HG03342 (cell line): ENCODE results near the gene FMO1.
A peak's percentile ranks its signal among the peaks of the same experiment; 100 is the strongest.
"Not testable (repeated sequence)": the region's sequence is repeated elsewhere in the genome, so short reads cannot be mapped to it uniquely, and the experiment has no call there.

ENCODE experiments used
- ATAC-seq: cut with Tn5 transposase; IDR thresholded peaks from one replicate; pipeline ENCODE4 v1.9.1; 2021; ENCODE audit warnings: mild to moderate bottlenecking, moderate library complexity; ENCODE audit not compliant: unreplicated experiment

The FMO1 gene

DNA sequence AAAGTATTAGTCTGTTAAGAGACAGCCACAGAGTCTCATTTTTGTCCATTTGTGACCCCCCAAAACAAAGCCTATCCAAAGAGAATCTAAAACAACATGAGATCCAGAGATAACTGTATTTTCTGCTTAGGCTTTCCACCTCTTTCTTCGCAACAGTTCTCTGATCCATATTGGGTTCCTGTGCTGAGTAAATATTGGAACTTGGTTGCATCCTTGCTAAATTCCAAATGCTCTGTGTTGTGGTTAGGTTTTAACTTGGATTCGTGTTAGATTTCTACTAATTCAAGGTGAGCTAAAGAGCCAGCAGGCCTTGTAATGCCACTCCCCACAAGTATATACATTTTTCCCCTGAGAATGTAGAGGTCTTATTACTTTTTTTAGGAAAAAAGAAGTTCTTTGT, 29.2 kb downstream of the FMO1 start:
- no peak for ATAC-seq

DNA sequence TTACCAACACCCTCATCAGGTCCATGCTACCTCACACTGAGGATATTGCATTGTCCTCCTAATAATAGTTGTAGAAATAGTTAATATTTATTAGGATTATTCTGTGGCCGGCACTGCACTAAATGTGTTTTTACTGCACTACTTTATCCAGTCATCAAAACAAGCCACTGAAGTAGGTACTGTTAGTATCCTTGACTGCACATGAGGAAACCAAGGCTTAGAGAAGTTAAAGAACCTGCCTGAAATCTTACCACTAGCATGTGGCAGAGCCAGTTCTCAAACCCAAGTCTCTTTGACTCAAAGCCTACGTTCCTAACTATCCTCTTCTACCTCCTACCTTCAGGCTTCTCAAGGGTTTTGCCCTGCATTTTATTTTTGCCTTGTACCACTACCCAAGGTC, 30.9 kb downstream of the FMO1 start:
- no peak for ATAC-seq

DNA sequence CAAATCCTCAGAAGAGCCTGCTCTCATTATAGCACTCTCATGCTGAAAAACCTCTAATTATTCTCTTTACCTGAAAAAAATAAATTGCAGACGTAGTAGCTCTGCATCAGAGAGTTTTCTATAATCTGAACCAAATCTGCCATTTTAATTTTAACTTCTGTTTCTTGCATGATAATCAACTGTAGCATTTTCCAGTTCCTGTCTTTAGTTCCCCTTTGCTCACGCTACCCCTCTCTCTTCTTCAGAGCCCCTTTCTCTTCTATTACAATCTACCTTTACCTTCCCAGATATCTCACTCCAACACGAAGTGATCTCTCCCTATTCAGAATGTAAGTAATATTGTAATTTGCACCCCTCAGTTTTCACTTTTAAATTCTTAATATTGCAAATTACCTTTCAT, 31.4 kb downstream of the FMO1 start:
- no peak for ATAC-seq

DNA sequence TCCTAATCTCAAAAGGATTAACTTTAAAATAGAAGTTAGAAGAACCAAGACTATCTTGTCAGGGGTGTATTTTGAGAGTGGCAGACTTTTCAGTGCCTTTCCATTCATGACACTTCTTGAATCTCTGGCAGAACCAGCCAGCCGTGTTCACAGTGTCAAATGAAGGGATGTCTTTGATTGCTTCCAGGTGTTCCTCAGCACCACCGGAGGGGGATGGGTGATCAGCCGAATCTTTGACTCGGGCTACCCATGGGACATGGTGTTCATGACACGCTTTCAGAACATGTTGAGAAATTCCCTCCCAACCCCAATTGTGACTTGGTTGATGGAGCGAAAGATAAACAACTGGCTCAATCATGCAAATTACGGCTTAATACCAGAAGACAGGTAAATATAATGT, 32.3 kb downstream of the FMO1 start:
- ATAC-seq: no peak

DNA sequence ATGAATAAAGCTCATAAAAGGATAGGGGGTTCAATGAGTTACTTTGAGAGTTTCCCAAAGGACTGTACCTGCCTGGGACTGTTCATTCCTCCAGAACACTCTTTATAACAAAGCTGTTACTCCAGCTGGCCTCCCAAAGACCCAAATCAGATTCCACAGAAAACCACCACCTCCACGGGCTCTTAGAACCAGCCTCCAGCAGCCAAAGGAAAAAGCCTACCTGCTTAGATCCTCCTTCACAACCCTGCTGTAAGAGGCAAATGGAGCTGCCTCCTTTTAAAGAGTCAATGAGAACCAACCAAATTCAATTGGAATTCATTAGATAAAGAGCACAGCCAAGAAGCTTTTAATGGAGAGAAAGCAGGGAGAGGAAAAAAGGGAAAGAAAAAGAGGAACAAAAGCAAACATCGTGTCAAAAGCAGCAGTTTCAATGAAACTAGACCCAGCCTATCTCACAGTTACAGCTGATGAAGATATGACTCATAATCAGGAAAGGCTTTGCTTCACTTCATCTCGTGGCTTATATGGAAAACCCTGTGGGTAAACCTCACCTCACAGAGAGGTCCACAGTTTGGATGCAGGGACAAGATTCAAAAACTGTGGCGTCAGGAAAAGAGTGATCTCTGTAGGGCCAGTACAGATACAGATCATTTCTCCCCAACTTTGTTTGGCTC, 37.9 kb downstream of the FMO1 start:
- ATAC-seq: peak; percentile 69

DNA sequence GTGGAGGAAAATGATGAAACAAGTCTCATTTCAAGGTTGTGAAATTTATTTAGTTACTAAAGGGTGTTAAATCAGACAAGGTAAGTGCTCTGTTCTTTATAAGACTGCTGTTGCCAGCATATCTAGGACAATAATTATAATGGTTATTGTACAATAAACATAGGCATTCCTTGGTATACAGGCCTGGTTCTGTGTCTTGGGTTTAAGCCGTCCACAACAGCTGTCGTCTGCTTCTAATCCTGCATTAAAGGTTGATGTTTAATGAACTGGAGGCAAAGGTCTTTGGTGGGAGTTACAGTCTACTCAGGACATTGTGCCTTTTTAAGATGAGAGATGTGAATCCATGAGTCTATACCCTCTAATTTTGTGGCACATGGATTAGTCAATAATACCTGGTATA, 42.3 kb downstream of the FMO1 start:
- ATAC-seq: no peak

DNA sequence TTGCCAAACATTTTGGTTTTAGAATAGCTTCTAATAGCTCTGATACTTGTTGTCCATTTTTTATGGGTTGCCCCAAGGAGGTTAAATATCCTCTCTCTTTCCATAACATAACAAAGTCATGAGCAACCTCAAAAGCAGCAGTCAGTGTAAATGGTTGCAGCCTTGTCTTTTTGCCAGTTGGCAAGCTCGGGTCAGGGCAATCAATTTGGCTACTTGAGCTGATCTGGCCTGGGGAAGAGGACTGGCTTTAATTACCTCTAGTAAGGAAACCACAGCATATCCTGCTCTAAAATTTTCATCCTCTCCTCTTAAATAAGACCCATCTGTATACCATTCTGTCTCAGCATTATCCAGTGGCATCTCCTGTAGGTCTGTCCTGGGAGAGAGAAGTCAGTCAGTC, 44.5 kb downstream of the FMO1 start:
- no peak for ATAC-seq

DNA sequence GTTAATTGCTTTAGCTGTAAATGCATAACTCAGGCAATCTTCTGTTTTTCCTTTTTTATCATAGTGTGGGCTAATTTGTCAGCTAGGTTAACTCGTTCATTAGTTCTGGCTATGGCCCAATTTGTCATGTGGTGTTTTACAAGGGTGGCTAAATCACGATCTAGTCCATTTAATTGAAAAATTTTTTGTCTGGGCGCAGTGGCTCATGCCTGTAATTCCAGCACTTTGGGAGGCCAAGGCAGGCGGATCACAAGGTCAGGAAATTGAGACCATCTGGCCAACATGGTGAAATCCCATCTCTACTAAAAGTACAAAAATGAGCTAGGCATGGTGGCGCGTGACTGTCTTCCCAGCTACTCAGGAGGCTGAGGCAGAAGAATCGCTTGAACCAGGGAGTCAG, 47.1 kb downstream of the FMO1 start:
- ATAC-seq: not testable (repeated sequence)

DNA sequence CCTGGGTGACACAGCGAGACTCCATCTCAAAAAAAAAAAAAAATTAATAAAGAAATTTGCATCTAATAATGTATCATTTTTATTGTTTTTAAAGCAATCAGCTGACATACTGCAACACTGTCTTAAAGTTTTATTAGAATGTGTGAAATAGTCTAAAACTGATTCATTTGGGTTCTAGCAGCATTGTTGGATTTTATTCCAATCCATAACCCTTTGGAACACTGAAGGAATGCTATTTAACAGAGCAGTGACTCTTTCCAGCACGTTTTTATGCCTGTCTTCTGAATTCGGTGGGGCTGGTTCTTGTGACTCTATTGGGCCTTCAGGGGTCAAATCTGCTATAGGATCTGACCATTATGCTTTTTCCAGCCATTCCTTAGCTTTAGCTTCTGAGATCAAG, 47.5 kb downstream of the FMO1 start:
- ATAC-seq: no peak

DNA sequence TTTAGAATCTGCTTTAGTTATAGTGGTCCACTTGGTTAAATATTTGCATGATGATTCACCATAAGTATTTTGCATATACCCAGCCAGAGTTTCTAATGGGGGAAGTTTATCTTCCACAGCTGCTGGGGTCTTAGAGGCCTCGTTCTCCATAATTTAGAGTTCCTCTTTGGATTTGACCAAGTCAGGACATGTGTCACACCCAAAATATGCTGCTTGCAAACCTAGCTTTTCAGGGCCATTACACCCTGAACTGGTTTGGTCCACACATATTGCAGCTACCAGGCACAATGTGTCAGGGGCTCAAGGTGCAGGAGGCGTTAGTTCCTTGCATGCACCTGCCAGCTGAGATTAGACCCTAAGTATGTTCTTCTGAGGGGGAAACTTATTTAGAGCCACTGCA, 48.6 kb downstream of the FMO1 start:
- ATAC-seq: no peak

DNA sequence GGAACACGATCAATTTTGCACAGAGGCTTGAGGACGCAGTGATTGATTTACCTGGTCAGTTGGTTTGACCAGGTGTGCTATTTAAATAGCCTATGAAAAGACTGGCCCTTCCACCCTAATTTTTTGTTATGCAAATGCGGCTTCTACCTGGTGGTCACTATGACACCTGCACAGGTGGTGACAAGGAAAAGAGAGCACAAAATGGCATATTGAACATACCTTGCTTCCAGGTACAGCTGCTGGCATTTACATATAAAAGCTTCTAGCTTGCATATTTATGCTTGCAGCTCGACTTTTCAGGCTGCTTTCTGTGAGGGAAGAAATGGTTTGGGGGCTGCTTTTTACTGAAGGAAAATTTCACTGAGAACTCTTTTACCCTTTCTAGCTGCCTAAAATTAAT, 50.4 kb downstream of the FMO1 start:
- ATAC-seq: no peak

DNA sequence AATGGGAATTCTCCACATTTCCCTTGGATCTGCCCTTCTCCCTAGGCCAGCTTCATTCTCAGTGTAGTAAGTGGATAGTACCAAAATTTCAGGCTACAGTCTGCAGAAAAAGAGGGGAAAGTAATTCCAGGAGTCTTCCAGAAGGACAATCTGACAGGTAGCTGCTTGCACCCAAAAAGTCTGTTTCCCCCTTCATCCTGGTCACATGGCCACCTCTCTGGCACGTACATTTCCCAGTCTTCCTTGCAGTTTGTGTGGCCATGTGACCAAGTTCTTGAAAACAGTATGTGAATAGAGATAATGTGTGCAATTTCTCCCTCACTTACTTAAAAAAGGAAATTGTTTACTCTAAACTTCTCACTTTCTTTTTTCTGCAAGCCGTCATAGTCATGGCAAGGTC, 51.0 kb downstream of the FMO1 start:
- ATAC-seq: no peak

DNA sequence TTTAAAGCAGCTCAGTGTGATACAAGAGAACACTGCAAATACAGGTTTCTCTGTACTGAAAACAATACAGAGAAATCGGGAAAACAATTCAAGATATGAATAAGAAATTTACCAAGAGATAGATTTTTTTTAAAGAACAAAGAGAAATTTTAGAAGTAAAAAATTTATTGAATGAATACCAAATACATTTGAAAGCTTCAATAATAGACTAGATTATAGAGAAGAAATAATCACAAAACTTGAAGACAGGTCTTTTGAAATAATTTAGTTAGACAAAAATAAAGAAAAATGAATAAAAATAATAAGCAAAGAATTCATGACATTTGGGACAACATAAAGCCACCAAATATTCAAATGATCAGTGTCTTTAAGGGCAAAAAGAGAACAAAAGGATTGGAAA, 52.1 kb downstream of the FMO1 start:
- ATAC-seq: no peak

DNA sequence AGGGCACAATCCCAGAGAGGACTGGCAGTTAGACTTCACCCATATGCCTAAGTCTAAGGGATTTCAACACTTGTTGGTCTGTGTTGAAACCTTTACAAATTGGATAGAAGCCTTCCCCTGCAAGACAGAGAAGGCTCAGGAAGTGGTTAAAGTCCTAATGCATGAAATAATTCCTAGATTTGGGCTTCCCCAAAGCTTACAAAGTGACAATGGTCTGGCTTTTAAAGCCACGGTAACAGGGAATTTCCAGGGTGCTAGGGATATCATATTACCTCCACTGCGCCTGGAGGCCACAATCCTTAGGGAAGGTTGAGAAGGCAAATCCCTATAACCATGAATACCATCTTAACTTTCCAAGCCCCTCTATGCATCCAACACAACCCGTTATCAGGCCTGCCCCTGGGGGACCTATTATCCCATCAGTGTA, 62.4 kb downstream of the FMO1 start:
- no peak for ATAC-seq

DNA sequence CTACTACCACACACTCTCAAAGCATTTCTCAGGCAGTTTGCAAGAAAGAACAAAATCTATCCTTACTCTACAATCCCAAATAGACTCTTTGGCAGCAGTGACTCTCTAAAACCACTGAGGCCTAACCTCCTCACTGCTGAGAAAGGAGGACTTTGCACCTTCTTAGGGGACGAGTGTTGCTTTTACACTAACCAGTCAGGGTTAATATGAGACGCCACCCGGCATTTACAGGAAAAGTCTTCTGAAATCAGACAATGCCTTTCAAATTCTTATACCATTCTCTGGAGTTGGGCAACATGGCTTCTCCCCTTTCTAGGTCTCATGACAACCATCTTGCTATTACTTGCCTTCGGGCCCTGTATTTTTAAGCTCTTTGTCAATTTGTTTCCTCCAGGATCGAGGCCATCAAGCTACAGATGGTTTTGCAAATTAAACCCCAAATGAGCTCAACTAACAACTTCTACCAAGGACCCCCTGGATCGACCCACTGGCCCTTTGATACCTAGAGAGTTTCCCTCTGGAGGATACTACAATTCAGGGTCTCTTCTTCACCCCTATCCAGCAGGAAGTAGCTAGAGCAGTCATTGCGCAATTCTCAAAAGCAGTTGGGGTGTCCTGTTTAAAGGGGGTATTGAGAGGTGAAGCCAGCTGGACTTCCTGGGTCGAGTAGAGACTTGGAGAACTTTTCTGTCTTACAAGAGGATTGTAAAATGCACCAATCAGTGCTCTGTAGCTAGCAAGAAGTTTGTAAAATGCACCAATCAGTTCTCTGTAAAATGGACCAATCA, 63.7 kb downstream of the FMO1 start:
- ATAC-seq: no peak

DNA sequence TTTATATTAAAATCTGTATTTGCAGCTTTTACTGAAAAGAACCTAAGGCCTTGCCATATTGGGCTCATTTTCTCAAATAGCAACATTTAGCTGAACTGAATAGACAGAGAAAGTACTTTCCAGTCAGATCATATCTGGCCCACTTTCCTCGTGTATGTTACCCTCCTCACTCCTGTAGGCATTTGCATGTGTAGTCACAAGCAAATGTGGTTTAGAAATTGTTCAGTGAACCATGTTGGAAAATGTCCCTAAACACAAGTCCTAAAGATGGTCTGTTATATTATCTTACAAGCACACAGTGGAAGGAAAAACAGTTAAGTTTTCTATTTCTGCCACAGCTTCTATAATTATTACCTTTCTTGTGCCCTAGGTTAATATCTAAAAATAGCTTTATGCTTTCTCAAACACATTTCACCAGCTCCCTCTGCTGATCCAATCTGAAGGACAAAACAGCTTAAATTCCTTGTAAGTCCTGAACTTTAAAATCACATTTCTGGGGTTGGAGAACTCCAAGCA, 65.1 kb downstream of the FMO1 start:
- peak; percentile 53 for ATAC-seq

DNA sequence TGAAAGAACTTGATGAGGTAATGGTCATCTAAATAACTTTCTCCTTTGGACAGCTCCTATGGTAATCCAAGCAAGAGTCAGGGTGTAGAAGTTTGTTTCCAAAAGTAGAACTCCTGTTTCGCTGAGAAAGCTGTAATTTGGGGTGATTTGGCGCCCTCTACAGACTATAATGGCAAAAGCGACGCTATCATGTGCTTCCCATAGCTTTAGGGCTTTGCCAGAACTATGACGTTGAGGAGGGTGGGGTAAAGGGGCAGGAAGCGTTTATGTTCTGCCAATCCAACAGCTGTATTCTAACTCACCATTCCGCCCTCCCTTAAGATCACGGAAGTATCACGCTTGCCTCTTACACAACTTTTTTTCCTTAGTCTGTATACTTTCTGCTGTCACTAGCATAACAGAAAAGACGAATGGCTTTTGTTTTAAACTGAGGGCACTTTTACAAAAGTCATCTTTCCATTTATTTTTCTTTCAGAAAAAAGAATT, 65.6 kb downstream of the FMO1 start, which contains the start of gene FMO4:
TSS of gene FMO4 (plus strand) at position 349 of the 486 bp plus-strand sequence. CDS start 5,643 bp downstream, outside the sequence.
- ATAC-seq: peak; percentile 100

DNA sequence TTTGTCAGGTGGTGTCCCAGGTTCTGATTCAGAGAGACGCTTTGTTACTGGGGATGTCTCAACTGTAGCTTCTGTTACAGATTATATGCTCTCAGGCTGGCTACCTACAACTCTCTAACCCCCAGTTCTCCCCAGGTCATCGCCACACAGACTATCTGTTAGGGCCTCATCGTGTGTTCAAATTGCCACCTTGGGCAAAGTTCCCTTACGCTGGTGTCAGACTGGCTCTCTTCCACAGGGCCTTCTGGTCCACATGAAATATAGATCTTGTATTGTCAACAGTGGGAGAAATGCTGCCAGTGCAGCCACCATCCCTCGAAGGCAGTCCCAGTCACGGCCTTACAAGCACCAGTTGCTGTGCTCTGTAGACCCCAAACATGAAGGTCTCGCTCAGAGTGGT, 81.0 kb downstream of the FMO1 start:
- no peak for ATAC-seq

DNA sequence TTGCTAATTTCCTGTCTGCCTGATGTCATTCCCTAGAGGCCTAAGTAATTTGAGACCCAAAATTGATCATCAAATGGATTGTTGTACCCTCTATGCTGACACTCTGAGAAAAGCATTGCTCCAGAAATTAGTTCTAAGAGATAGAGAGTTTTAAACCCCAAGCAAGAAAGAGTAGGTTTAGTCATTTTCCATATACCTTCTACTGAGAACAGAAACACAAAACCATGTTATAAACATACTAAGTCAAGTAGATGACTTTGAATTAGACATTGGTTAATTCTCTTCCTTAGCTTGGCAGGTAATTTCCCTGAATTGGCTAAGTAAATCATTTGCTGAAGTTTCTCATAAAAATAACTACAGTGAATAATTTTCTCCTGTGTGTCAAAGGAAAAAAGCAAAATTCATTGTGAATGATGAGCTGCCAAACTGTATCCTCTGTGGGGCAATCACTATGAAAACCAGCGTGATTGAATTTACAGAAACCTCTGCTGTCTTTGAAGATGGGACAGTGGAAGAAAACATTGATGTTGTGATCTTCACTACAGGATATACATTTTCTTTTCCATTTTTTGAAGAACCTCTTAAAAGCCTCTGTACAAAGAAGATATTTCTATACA, 85.8 kb downstream of the FMO1 start:
- ATAC-seq: no peak
